Smooth muscle cell (in vitro differentiated cells): Measurements from ENCODE around the gene XYLT1. TPM values are rescaled to one million over a fixed set of nuclear protein-coding genes. Genes with fewer than 3 reads are reported as not detected.

Experiments
- DNase-seq: peaks from one replicate; lab custom pipeline; 2025; ENCODE audit not compliant: unreplicated experiment; lab: John Stamatoyannopoulos, UW
- H2AFZ ChIP-seq: fragments of 200-600 bp; sonication (generic); 2 replicates; pipeline ENCODE4 v1.6.0; 2016; ENCODE audit warnings: antibody characterized with exemption, low read depth, mild to moderate bottlenecking
- H3F3A ChIP-seq: fragments of 200-600 bp; sonication (generic); 2 replicates; pipeline ENCODE4 v1.6.0; 2017; ENCODE audit warnings: antibody characterized with exemption, low read depth
- H3K27ac ChIP-seq: fragments of 200-600 bp; sonication (generic); 2 replicates; pipeline ENCODE4 v1.5.1; 2016; ENCODE audit warnings: low read depth, mild to moderate bottlenecking
- H3K27me3 ChIP-seq: fragments of 200-600 bp; sonication (generic); 2 replicates; pipeline ENCODE4 v1.6.1; 2016; ENCODE audit warnings: low read depth, mild to moderate bottlenecking
- H3K36me3 ChIP-seq: fragments of 200-600 bp; sonication (generic); 2 replicates; pipeline ENCODE4 v1.5.1; 2016; ENCODE audit warnings: low read depth
- H3K4me1 ChIP-seq: fragments of 200-600 bp; sonication (generic); 2 replicates; pipeline ENCODE4 v1.5.1; 2016; ENCODE audit warnings: low read depth
- H3K4me2 ChIP-seq: fragments of 200-600 bp; sonication (generic); 2 replicates; pipeline ENCODE4 v1.6.0; 2016; ENCODE audit warnings: mild to moderate bottlenecking
- H3K4me3 ChIP-seq: fragments of 200-600 bp; sonication (generic); 2 replicates; pipeline ENCODE4 v1.5.1; 2016; ENCODE audit warnings: mild to moderate bottlenecking
- H3K79me2 ChIP-seq: fragments of 200-600 bp; sonication (generic); 2 replicates; pipeline ENCODE4 v1.6.0; 2016; ENCODE audit warnings: low read depth, mild to moderate bottlenecking
- H3K9ac ChIP-seq: fragments of 200-600 bp; sonication (generic); 2 replicates; pipeline ENCODE4 v1.6.0; 2016; ENCODE audit warnings: low read depth
- H3K9me3 ChIP-seq: fragments of 200-600 bp; sonication (generic); replicated peaks from 2 replicates; pipeline ENCODE4 v1.5.1; 2016; ENCODE audit warnings: low read depth
- H4K20me1 ChIP-seq: fragments of 200-600 bp; sonication (generic); 2 replicates; pipeline ENCODE4 v1.6.0; 2016; ENCODE audit warnings: low read depth
- WGBS: methylation state at CpG from one replicate; pipeline ENCODE4 v1.1.7; 2016; ENCODE audit warnings: low lambda C conversion rate; 5-methylcytosine and 5-hydroxymethylcytosine counted together
- polyA plus RNA-seq: library from polyadenylated mRNA; unstranded; fragments of >200 nt; fragmentation: Nextera tagmentation; extraction: Ambion mirVana; gene quantifications from 2 replicates; pipeline ENCODE4 v1.2.1, GENCODE V29; 2016
- total RNA-seq: library from RNA; depleted of rRNA; stranded (reverse); fragments of >200 nt; gene quantifications from 2 replicates; pipeline ENCODE4 v1.2.3, GENCODE V29; 2014
- TF ChIP-seq, protein P1 (sequence below): fragments of 200-600 bp; sonication (generic); IDR thresholded peaks from 2 replicates; pipeline ENCODE4 v1.5.1; 2017; ENCODE audit warnings: borderline replicate concordance, mild to moderate bottlenecking, antibody characterized with exemption; ENCODE audit not compliant: insufficient read depth, poor library complexity, severe bottlenecking

Gene XYLT1
- total and polyA plus RNA-seq, 2 experiments from 2014 or later, result 9.5 to 19.9 TPM

DNA sequence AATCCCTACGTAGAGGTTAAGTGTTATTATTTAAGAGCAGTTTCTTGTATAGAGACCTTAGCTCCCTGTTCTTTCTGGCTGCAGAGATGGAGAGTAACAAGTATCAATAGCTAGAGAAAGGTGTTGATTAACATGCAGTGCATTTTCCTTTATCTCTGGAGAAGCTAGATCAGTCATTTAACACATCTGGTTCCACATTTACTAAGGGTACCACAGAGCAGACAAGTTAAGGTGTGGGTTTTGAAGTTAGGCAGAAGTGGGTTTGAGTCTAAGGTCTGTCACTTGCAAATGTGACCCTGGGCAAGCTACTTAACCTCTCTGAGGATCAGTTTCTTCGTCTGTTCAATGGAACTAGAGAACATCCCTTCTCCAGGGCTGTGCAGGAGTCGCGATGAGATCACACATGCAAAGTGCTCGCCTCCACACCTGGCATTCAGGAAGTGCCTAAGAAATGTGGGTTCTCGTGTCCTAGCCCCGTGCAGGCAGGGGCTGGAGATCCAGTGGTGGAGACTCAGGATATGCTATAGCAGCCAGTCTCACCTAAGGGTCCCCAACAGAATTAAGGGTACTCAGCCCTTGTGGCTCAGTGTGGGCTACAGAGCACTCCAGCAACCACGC is 224.4 kb downstream of the XYLT1 start:
- no peaks in the 10 kb centered on the region for H3F3A ChIP-seq
- TF ChIP-seq, protein P1, sequence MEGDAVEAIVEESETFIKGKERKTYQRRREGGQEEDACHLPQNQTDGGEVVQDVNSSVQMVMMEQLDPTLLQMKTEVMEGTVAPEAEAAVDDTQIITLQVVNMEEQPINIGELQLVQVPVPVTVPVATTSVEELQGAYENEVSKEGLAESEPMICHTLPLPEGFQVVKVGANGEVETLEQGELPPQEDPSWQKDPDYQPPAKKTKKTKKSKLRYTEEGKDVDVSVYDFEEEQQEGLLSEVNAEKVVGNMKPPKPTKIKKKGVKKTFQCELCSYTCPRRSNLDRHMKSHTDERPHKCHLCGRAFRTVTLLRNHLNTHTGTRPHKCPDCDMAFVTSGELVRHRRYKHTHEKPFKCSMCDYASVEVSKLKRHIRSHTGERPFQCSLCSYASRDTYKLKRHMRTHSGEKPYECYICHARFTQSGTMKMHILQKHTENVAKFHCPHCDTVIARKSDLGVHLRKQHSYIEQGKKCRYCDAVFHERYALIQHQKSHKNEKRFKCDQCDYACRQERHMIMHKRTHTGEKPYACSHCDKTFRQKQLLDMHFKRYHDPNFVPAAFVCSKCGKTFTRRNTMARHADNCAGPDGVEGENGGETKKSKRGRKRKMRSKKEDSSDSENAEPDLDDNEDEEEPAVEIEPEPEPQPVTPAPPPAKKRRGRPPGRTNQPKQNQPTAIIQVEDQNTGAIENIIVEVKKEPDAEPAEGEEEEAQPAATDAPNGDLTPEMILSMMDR, result no peak
- H3K36me3 ChIP-seq, result no peaks in the 10 kb centered on the region
- WGBS, result 85% methylated on average over 8 of the region's 8 CpGs
- H3K79me2 ChIP-seq, result no peaks in the 10 kb centered on the region
- DNase-seq, result no peak
- H3K27me3 ChIP-seq, result no peaks in the 10 kb centered on the region
- no peak overlapping the region for H3K27ac ChIP-seq
- H3K4me3 ChIP-seq, result no peak overlapping the region
- peaks cover 85% of the 10 kb centered on the region for H4K20me1 ChIP-seq
- H3K4me2 ChIP-seq, result no peak overlapping the region
- no peaks in the 10 kb centered on the region for H3K4me1 ChIP-seq
- no peak overlapping the region for H2AFZ ChIP-seq
- H3K9ac ChIP-seq, result no peak overlapping the region
- H3K9me3 ChIP-seq, result no peaks in the 10 kb centered on the region

DNA sequence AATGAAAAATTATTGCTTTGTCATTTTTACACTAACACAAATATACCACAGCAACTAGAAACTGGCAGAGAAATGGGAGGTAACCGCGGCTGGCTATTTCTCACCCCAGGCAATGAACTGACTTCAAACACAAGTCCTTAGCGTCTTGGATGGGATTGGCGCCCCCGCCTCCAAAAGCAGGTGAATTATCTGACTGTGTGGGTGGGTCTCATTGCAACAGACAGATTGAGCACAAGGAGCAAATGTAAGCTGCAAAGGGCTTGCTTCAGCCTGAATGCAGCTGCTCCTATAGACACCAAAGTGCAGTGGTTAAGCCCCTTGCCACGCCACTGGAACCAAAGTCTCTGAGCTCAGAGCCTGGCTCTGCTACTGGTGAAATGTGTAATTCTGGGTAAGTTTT is 225.0 kb downstream of the XYLT1 start:
- Histone ChIP-seq H3F3A (no peaks in the 10 kb centered on the region), H3K36me3 (no peaks in the 10 kb centered on the region)

GRCh38 chr16:17244872-17245551 is 225.7 kb downstream of the XYLT1 start:
- H3F3A ChIP-seq, result no peaks in the 10 kb centered on the region
- no peak overlapping the region for H3K4me2 ChIP-seq
- peaks cover 80% of the 10 kb centered on the region for H4K20me1 ChIP-seq
- H3K79me2 ChIP-seq, result no peaks in the 10 kb centered on the region
- H2AFZ ChIP-seq, result no peak overlapping the region
- no peak overlapping the region for H3K27ac ChIP-seq
- no peaks in the 10 kb centered on the region for H3K27me3 ChIP-seq
- H3K4me3 ChIP-seq, result no peak overlapping the region
- no peak for DNase-seq
- no peaks in the 10 kb centered on the region for H3K9me3 ChIP-seq
- TF ChIP-seq, protein P1, result no peak
- H3K4me1 ChIP-seq, result no peaks in the 10 kb centered on the region
- no peak overlapping the region for H3K9ac ChIP-seq
- H3K36me3 ChIP-seq, result no peaks in the 10 kb centered on the region
- WGBS, result 89% methylated on average over 9 of the region's 9 CpGs

More for the DNA sequence above, 225.0 kb downstream of the XYLT1 start:
- 80% methylated on average over 6 of the region's 6 CpGs for WGBS
- Histone ChIP-seq H3K27ac (no peak overlapping the region), H4K20me1 (peaks cover 85% of the 10 kb centered on the region), H3K4me3 (no peak overlapping the region), H3K9me3 (no peaks in the 10 kb centered on the region), H3K27me3 (no peaks in the 10 kb centered on the region), H3K4me2 (no peak overlapping the region), H3K4me1 (no peaks in the 10 kb centered on the region), H3K9ac (no peak overlapping the region), H2AFZ (no peak overlapping the region), H3K79me2 (no peaks in the 10 kb centered on the region)
- DNase-seq, result no peak
- TF ChIP-seq, protein P1, result no peak

DNA sequence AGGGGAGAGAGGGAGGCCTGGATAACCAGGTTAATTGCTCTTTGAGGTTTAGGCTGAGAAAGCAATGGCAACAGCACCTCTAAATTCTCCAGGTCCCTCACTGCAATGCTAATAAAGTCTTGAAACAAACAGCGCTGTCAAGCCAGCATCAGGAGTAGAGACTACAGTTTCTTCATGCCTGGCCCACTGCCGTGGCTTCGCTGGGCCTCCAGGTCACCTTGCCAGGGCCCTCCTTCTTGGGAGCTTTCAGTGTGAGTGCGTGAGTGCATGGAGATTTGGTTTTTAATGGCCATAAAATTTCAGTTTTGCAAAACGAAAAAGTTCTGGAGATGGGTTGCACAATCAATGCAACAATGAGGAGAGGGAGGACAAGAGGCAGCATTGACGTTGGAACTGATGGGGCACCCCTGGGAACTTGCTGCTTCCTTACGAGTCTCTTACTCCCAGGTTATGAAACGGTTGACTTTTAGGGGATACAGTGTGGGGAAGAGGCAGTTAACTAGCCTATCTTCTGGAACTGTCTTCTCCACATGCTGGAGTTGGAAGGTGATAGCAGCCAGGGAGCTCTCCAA is 229.4 kb downstream of the XYLT1 start:
- no peak overlapping the region for H3K27ac ChIP-seq
- TF ChIP-seq, protein P1, result no peak
- WGBS, result 90% methylated on average over 8 of the region's 8 CpGs
- H4K20me1 ChIP-seq, result peaks cover 63% of the 10 kb centered on the region
- no peaks in the 10 kb centered on the region for H3F3A ChIP-seq
- no peak for DNase-seq
- H3K36me3 ChIP-seq, result no peaks in the 10 kb centered on the region
- H3K4me1 ChIP-seq, result no peaks in the 10 kb centered on the region
- no peak overlapping the region for H3K4me2 ChIP-seq
- no peaks in the 10 kb centered on the region for H3K27me3 ChIP-seq
- H2AFZ ChIP-seq, result no peak overlapping the region
- no peak overlapping the region for H3K9ac ChIP-seq
- H3K9me3 ChIP-seq, result no peaks in the 10 kb centered on the region
- no peak overlapping the region for H3K4me3 ChIP-seq
- no peaks in the 10 kb centered on the region for H3K79me2 ChIP-seq
